IPS DF 6.9 (cell line): Measurements from ENCODE around the gene PREX1.
A peak's percentile ranks its signal among the peaks of the same experiment; 100 is the strongest.

Experiments
- DNase-seq: peaks from one replicate; pipeline ENCODE4 v3.0.0-alpha.2; 2013; ENCODE audit warnings: low read depth, low spot score
- H3K27ac ChIP-seq: one replicate; pipeline ENCODE4 v1.5.1; 2013; ENCODE audit warnings: low read length, control low read depth
- H3K27me3 ChIP-seq: 2 replicates; pipeline ENCODE4 v1.6.1; 2013; ENCODE audit warnings: mild to moderate bottlenecking, low read length; ENCODE audit not compliant: control insufficient read depth, insufficient read depth
- H3K36me3 ChIP-seq: 2 replicates; pipeline ENCODE4 v1.6.1; 2013; ENCODE audit warnings: low read length; ENCODE audit not compliant: control insufficient read depth, insufficient read depth
- H3K4me1 ChIP-seq: 2 replicates; pipeline ENCODE4 v1.6.1; 2013; ENCODE audit warnings: low read length; ENCODE audit not compliant: control insufficient read depth, insufficient read depth
- H3K4me3 ChIP-seq: 2 replicates; pipeline ENCODE4 v1.5.1; 2013; ENCODE audit warnings: mild to moderate bottlenecking, low read length
- H3K9me3 ChIP-seq: 2 replicates; pipeline ENCODE4 v1.6.1; 2013; ENCODE audit warnings: low read length, inconsistent platforms; ENCODE audit not compliant: control insufficient read depth, insufficient read depth
- WGBS: extraction: QIAGEN DNeasy Blood & Tissue Kit; methylation state at CpG from one replicate; pipeline ENCODE4 v1.1.7; 2013; ENCODE audit warnings: mixed read lengths, missing lambda C conversion rate; ENCODE audit not compliant: insufficient read length, insufficient coverage; 5-methylcytosine and 5-hydroxymethylcytosine counted together

Gene PREX1

DNA sequence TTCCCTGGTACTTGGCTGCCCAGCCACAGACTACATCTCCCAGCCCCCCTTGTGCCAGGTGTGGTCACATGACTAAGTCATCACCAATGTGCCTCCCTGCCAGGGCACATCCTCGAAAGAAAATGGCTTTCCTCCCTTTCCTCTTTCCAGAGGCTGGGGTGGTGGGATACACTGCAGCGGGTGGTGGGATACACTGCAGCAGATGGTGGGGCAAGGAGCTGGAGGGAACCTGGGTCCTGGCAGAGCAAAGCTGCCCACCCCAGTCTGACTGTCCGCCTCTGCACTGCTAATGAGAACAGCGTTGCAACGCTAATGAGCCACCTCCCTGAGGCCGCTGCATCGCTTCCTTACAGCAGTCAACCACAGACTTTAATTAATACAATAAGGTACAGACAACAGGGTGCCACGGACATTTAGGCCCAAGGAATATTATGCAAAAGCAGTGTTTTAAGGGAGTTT lies 125.3 kb downstream of the PREX1 start:
- H3K4me1 ChIP-seq = no peaks in the 10 kb centered on the region; the same call in 1 of the 2 replicates
- no peaks in the 10 kb centered on the region for H3K36me3 ChIP-seq
- H3K9me3 ChIP-seq = no peaks in the 10 kb centered on the region
- no peak for DNase-seq
- H3K27ac ChIP-seq = no peak overlapping the region
- no CpG with 5 or more reads among the region's 8 CpGs for WGBS
- H3K4me3 ChIP-seq = no peak overlapping the region
- H3K27me3 ChIP-seq = no peaks in the 10 kb centered on the region

DNA sequence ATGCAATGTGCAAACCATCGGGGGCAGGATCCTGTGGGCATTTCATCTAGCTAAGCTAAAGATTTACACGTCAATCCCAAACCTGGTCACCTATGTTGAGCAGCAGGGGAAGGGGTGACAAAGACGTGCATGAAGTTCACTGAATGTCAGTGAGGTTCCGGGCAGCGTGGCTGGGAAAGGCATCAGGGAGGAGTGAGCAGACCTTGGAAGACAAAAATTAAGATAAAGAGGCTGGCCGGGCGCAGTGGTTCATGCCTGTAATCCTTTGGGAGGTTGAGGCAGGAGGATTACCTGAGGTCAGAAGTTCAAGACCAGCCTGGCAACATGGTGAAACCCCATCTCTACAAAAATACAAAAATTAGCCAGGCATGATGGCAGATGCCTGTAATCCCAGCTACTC lies 126.1 kb downstream of the PREX1 start:
- no peak for DNase-seq
- no peaks in the 10 kb centered on the region for H3K36me3 ChIP-seq
- WGBS = no CpG with 5 or more reads among the region's 7 CpGs
- no peak overlapping the region for H3K27ac ChIP-seq
- H3K27me3 ChIP-seq = no peaks in the 10 kb centered on the region
- H3K4me3 ChIP-seq = no peak overlapping the region
- H3K4me1 ChIP-seq = no peaks in the 10 kb centered on the region; the same call in 1 of the 2 replicates
- no peaks in the 10 kb centered on the region for H3K9me3 ChIP-seq

DNA sequence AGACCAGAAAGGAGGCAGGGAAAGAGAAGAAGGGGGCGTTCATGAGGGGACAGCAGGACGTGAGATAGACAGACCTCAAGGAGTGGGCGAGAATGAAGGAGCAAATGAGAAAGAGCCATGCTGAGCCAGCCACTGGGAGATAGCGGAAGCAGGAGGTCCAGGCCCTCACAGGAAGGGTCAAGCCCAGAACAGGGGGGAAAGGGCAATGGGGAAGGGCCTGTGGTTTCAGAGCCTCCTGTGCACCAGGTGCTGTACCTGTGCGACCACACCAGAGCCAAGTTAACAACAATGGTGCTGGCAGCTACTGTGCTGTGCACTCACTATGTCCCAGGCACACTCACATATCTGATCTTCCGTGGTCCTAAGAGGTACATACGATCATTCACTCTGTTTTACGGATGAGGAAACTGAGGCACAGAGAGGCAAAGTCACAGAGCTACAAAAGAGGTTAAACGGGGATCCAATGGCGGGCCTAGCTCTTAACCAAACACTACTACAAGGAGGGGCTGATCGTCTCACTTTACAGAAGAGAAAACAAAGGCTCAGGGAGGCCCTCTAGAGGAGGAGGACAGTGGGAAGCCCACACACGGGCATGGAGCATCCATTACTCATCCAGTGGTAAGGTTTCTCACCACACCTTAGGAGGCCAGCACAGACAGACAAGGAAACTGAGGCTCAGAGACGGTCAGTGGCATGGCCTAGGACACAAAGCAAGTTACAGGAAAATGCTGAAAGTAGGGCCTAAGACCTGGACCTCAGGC lies 129.1 kb downstream of the PREX1 start:
- no peaks in the 10 kb centered on the region for H3K27me3 ChIP-seq
- H3K4me1 ChIP-seq = no peaks in the 10 kb centered on the region; the same call in 1 of the 2 replicates
- H3K9me3 ChIP-seq = no peaks in the 10 kb centered on the region
- no peak overlapping the region for H3K27ac ChIP-seq
- DNase-seq = peak; percentile 13
- no peak overlapping the region for H3K4me3 ChIP-seq
- no CpG with 5 or more reads among the region's 13 CpGs for WGBS
- H3K36me3 ChIP-seq = no peaks in the 10 kb centered on the region

DNA sequence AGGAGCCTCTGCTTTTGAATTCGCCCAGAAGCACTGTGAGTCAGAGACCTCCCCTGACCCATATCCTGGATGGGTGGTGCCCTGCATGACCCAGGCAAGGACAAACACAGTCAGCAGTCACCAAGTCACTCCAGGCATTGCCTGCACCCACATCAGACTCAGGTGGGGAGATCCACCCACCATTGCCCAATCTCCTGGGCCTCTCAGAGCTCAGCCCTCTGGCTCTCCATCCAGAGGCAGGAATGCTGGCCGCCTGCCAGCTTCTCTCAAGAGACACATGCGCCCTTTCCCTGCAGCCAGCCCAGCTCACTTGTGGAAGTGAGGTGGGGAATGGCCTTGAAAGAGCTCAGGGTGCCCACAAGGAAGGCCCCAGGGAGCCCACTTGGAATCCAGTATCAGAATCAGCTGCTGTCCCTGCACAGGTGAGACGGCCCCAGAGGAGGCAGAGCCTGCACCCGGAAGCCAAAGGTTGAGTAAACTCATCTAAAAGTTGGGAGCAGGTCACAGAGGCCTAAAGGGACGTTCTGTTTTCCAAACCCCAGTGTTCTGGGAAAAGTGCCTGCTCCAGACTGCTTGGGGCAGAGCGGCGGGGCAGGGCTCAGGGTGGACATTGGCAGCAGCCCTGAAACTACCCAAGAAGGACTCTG lies 129.8 kb downstream of the PREX1 start:
- no peak overlapping the region for H3K4me3 ChIP-seq
- DNase-seq = no peak
- no CpG with 5 or more reads among the region's 8 CpGs for WGBS
- no peaks in the 10 kb centered on the region for H3K4me1 ChIP-seq
- no peaks in the 10 kb centered on the region for H3K9me3 ChIP-seq
- no peaks in the 10 kb centered on the region for H3K36me3 ChIP-seq
- no peak overlapping the region for H3K27ac ChIP-seq
- H3K27me3 ChIP-seq = no peaks in the 10 kb centered on the region

DNA sequence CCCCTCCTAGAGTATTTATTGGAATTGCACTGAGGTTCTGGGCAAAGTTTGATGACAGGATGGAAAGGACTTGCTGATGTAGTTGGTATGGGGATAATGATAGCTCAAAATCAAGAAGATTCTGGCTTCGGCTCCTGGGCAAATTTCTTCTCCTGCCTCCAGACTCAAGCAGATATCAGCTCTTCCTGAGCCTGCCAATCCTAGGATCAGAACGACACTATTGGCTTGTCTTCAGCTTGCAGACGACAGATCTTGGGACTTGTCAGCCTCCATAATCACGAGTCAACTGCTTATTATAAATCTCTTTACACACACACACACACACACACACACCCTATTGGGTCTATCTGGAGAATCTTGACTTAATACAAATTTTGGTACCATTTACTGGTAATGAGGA lies 131.1 kb downstream of the PREX1 start:
- H3K9me3 ChIP-seq = no peaks in the 10 kb centered on the region
- no peaks in the 10 kb centered on the region for H3K4me1 ChIP-seq
- H3K4me3 ChIP-seq = no peak overlapping the region
- no CpG with 5 or more reads among the region's 4 CpGs for WGBS
- H3K27me3 ChIP-seq = no peaks in the 10 kb centered on the region
- no peaks in the 10 kb centered on the region for H3K36me3 ChIP-seq
- no peak for DNase-seq
- H3K27ac ChIP-seq = no peak overlapping the region

DNA sequence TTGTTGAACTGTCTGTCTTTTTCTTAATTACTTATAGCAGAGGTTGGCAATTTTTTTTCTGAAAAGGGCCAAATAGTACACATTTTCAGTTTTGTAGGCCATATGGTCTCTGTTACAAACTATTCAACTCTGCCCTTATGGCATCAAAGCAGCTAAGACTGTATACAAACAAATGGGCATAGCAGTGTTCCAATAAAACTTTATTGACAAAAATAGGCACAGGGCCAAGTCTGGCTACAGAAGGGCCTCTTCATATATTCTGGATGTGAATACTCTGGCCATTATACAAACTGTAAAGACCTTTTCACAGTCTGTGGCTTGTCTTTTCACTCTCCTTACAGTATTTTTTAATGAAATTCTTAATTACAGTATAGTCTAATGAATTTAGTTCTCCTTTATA lies 132.1 kb downstream of the PREX1 start:
- Histone ChIP-seq H3K27me3 (no peaks in the 10 kb centered on the region), H3K4me1 (no peaks in the 10 kb centered on the region), H3K9me3 (no peaks in the 10 kb centered on the region), H3K36me3 (no peaks in the 10 kb centered on the region), H3K4me3 (no peak overlapping the region), H3K27ac (no peak overlapping the region)
- DNase-seq = no peak

DNA sequence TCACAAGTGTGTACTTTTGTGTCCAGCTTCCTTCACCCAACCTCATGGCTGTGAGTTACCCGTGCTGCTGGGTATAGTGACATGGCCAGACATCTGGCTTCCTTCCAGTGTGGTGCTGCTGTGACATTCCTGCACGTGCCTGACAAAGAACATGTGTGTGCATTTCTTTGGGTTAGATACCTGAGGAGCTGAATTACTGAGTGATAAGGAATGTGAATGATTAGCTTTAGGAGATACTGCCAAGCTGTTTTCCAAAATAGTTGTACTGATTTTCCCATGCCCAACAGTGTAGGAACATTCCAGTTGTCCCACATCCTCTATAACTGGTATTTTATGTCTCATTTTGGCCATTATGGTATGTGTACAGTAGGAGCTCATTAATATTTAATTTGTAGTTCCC lies 132.5 kb downstream of the PREX1 start:
- no peak overlapping the region for H3K4me3 ChIP-seq
- no peak for DNase-seq
- no CpG with 5 or more reads among the region's 2 CpGs for WGBS

DNA sequence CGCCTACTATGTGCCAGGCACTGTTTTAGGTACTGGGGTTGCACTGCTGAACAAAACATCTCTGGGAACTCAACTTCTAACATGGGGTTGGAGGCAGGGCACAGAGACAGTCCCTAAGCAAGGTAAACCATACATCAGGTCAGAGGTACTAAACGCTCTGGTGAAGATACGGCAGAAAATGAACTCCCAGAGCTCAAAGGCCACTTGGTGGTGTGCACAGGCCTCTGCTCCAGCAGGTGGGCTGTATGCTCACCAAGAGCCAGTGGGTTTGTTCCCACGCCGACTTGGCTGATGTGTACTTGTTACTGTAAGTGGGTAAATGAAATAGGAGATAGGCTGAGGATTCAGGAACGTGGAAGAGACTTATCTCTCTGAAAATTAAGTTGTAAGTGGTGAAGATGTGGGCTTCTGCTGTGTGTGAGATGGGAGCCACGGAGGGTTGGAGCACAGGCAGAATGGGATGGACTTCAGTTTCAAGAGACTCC lies 133.4 kb downstream of the PREX1 start:
- Histone ChIP-seq H3K4me3 (no peak overlapping the region), H3K9me3 (no peaks in the 10 kb centered on the region), H3K4me1 (no peaks in the 10 kb centered on the region), H3K36me3 (no peaks in the 10 kb centered on the region), H3K27me3 (no peaks in the 10 kb centered on the region), H3K27ac (no peak overlapping the region)
- no peak for DNase-seq
- WGBS = no CpG with 5 or more reads among the region's 7 CpGs

More for the DNA sequence above, 132.5 kb downstream of the PREX1 start:
- Histone ChIP-seq H3K27me3 (no peaks in the 10 kb centered on the region), H3K27ac (no peak overlapping the region), H3K36me3 (no peaks in the 10 kb centered on the region), H3K4me1 (no peaks in the 10 kb centered on the region), H3K9me3 (no peaks in the 10 kb centered on the region)

DNA sequence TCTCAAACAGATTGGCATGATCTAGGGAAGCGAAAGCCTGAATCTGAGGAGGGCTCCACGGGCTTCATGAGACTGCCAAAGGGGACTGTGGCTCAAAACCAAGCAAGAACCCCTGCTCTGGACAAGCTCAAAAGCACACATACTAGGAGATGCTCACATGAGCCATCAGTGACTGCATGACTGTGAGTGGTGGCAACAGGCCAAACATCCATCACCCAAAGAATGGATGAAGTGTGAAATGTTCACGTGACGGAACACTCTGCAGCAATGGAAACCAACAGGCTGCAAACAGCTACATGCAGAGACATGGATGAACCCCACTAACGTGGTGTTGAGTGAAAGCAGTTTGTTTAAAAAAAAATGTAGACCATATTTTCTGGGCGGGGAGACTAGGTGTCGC lies 136.3 kb downstream of the PREX1 start:
- H3K36me3 ChIP-seq = no peaks in the 10 kb centered on the region
- H3K9me3 ChIP-seq = no peaks in the 10 kb centered on the region
- DNase-seq = no peak
- H3K4me3 ChIP-seq = no peak overlapping the region
- no peaks in the 10 kb centered on the region for H3K4me1 ChIP-seq
- no CpG with 5 or more reads among the region's 7 CpGs for WGBS
- no peak overlapping the region for H3K27ac ChIP-seq
- H3K27me3 ChIP-seq = no peaks in the 10 kb centered on the region

DNA sequence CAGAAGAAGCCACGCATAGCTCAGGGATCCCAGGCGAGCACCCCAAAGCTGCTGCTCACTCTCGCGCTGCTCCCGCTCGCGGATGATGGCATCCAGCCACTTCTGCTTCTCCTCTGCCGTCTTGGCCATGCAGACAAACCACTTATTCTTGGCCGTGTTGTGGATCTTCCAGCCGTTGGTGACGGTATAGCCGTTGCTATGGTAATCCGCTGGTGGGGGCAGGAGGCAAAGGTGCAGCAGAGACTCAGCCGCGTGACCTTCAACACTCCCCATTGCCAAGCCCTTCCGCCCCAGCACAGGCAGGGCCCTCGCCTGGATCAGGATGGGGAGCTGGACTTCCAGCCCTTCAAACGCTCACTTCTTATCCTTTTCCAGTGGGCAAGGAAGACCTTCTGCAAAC lies 136.9 kb downstream of the PREX1 start:
- WGBS = no CpG with 5 or more reads among the region's 18 CpGs
- no peaks in the 10 kb centered on the region for H3K9me3 ChIP-seq
- no peak overlapping the region for H3K4me3 ChIP-seq
- no peaks in the 10 kb centered on the region for H3K36me3 ChIP-seq
- no peak overlapping the region for H3K27ac ChIP-seq
- no peaks in the 10 kb centered on the region for H3K4me1 ChIP-seq
- no peak for DNase-seq
- H3K27me3 ChIP-seq = no peaks in the 10 kb centered on the region
